ENCODE results near the gene HHAT. TPM values are rescaled to one million over a fixed set of nuclear protein-coding genes. Genes with fewer than 3 reads are reported as not detected.
"Not testable (repeated sequence)": the region's sequence is repeated elsewhere in the genome, so short reads cannot be mapped to it uniquely, and the experiment has no call there.

The HHAT gene
- total RNA-seq, 1 donor, result 2.4 TPM

GRCh38 chr1:210415846-210416448, 87.2 kb downstream of the HHAT start:
- no peaks in the 10 kb centered on the region for H3K9me3 ChIP-seq (ENCODE audit: low read depth, low read length)
- H3K4me3 ChIP-seq (ENCODE audit: low read length), result no peak overlapping the region
- H3K4me1 ChIP-seq (ENCODE audit: insufficient read depth, low read length), result no peaks in the 10 kb centered on the region
- no peaks in the 10 kb centered on the region for H3K27me3 ChIP-seq (ENCODE audit: insufficient read depth, low read length)

- no peak overlapping the region for H3K4me3 ChIP-seq (ENCODE audit: low read length)
- no peaks in the 10 kb centered on the region for H3K9me3 ChIP-seq (ENCODE audit: low read depth, low read length)
- no peaks in the 10 kb centered on the region for H3K27me3 ChIP-seq (ENCODE audit: insufficient read depth, low read length)
- H3K4me1 ChIP-seq (ENCODE audit: insufficient read depth, low read length), result no peaks in the 10 kb centered on the region
These were observed 88.0 kb downstream of the HHAT start for GRCh38 chr1:210416681-210417080.

GRCh38 chr1:210417881-210418280, 89.2 kb downstream of the HHAT start:
- Histone ChIP-seq H3K4me1 (ENCODE audit: insufficient read depth, low read length) (no peaks in the 10 kb centered on the region), H3K4me3 (ENCODE audit: low read length) (no peak overlapping the region), H3K27me3 (ENCODE audit: insufficient read depth, low read length) (no peaks in the 10 kb centered on the region), H3K9me3 (ENCODE audit: low read depth, low read length) (no peaks in the 10 kb centered on the region)

GRCh38 chr1:210418863-210419650, 90.4 kb downstream of the HHAT start:
- H3K27me3 ChIP-seq (ENCODE audit: insufficient read depth, low read length), result no peaks in the 10 kb centered on the region
- H3K4me1 ChIP-seq (ENCODE audit: insufficient read depth, low read length), result no peaks in the 10 kb centered on the region
- H3K9me3 ChIP-seq (ENCODE audit: low read depth, low read length), result no peaks in the 10 kb centered on the region
- H3K4me3 ChIP-seq (ENCODE audit: low read length), result no peak overlapping the region

GRCh38 chr1:210426696-210427095, 98.0 kb downstream of the HHAT start:
- H3K4me3 ChIP-seq (ENCODE audit: low read length); H3K9me3 ChIP-seq (ENCODE audit: low read depth, low read length); H3K27me3 ChIP-seq (ENCODE audit: insufficient read depth, low read length); H3K4me1 ChIP-seq (ENCODE audit: insufficient read depth, low read length): not testable (repeated sequence)

- Histone ChIP-seq H3K9me3 (ENCODE audit: low read depth, low read length) (no peaks in the 10 kb centered on the region), H3K4me1 (ENCODE audit: insufficient read depth, low read length) (no peaks in the 10 kb centered on the region), H3K27me3 (ENCODE audit: insufficient read depth, low read length) (no peaks in the 10 kb centered on the region), H3K4me3 (ENCODE audit: low read length) (no peak overlapping the region)
These were observed 100.0 kb downstream of the HHAT start for GRCh38 chr1:210428696-210429095.

GRCh38 chr1:210434223-210434622, 105.5 kb downstream of the HHAT start:
- Histone ChIP-seq H3K4me1 (ENCODE audit: insufficient read depth, low read length) (no peaks in the 10 kb centered on the region), H3K27me3 (ENCODE audit: insufficient read depth, low read length) (no peaks in the 10 kb centered on the region), H3K4me3 (ENCODE audit: low read length) (no peak overlapping the region), H3K9me3 (ENCODE audit: low read depth, low read length) (no peaks in the 10 kb centered on the region)

- no peak overlapping the region for H3K4me3 ChIP-seq (ENCODE audit: low read length)
- no peaks in the 10 kb centered on the region for H3K9me3 ChIP-seq (ENCODE audit: low read depth, low read length)
- H3K27me3 ChIP-seq (ENCODE audit: insufficient read depth, low read length), result no peaks in the 10 kb centered on the region
- H3K4me1 ChIP-seq (ENCODE audit: insufficient read depth, low read length), result no peaks in the 10 kb centered on the region
These were observed 108.4 kb downstream of the HHAT start for GRCh38 chr1:210437111-210437510.

- Histone ChIP-seq H3K9me3 (ENCODE audit: low read depth, low read length) (no peaks in the 10 kb centered on the region), H3K4me1 (ENCODE audit: insufficient read depth, low read length) (no peaks in the 10 kb centered on the region), H3K27me3 (ENCODE audit: insufficient read depth, low read length) (no peaks in the 10 kb centered on the region), H3K4me3 (ENCODE audit: low read length) (no peak overlapping the region)
These were observed 109.1 kb downstream of the HHAT start for GRCh38 chr1:210437781-210438180.

- H3K4me3 ChIP-seq (ENCODE audit: low read length), result no peak overlapping the region
- H3K4me1 ChIP-seq (ENCODE audit: insufficient read depth, low read length), result no peaks in the 10 kb centered on the region
- no peaks in the 10 kb centered on the region for H3K9me3 ChIP-seq (ENCODE audit: low read depth, low read length)
- H3K27me3 ChIP-seq (ENCODE audit: insufficient read depth, low read length), result no peaks in the 10 kb centered on the region
These were observed 110.5 kb downstream of the HHAT start for GRCh38 chr1:210438928-210439841.

GRCh38 chr1:210440081-210440480, 111.4 kb downstream of the HHAT start:
- no peaks in the 10 kb centered on the region for H3K27me3 ChIP-seq (ENCODE audit: insufficient read depth, low read length)
- no peaks in the 10 kb centered on the region for H3K9me3 ChIP-seq (ENCODE audit: low read depth, low read length)
- H3K4me1 ChIP-seq (ENCODE audit: insufficient read depth, low read length), result no peaks in the 10 kb centered on the region
- no peak overlapping the region for H3K4me3 ChIP-seq (ENCODE audit: low read length)

GRCh38 chr1:210441028-210441427, 112.3 kb downstream of the HHAT start:
- Histone ChIP-seq H3K4me3 (ENCODE audit: low read length) (no peak overlapping the region), H3K27me3 (ENCODE audit: insufficient read depth, low read length) (no peaks in the 10 kb centered on the region), H3K9me3 (ENCODE audit: low read depth, low read length) (no peaks in the 10 kb centered on the region), H3K4me1 (ENCODE audit: insufficient read depth, low read length) (no peaks in the 10 kb centered on the region)

- H3K9me3 ChIP-seq (ENCODE audit: low read depth, low read length), result no peaks in the 10 kb centered on the region
- no peak overlapping the region for H3K4me3 ChIP-seq (ENCODE audit: low read length)
- H3K4me1 ChIP-seq (ENCODE audit: insufficient read depth, low read length), result no peaks in the 10 kb centered on the region
- H3K27me3 ChIP-seq (ENCODE audit: insufficient read depth, low read length), result no peaks in the 10 kb centered on the region
These were observed 116.8 kb downstream of the HHAT start for GRCh38 chr1:210445485-210445884.

GRCh38 chr1:210445931-210446330, 117.2 kb downstream of the HHAT start:
- Histone ChIP-seq H3K27me3 (ENCODE audit: insufficient read depth, low read length) (no peaks in the 10 kb centered on the region), H3K4me3 (ENCODE audit: low read length) (no peak overlapping the region), H3K9me3 (ENCODE audit: low read depth, low read length) (no peaks in the 10 kb centered on the region), H3K4me1 (ENCODE audit: insufficient read depth, low read length) (no peaks in the 10 kb centered on the region)

GRCh38 chr1:210446479-210446878, 117.8 kb downstream of the HHAT start:
- Histone ChIP-seq H3K9me3 (ENCODE audit: low read depth, low read length) (no peaks in the 10 kb centered on the region), H3K4me1 (ENCODE audit: insufficient read depth, low read length) (no peaks in the 10 kb centered on the region), H3K27me3 (ENCODE audit: insufficient read depth, low read length) (no peaks in the 10 kb centered on the region), H3K4me3 (ENCODE audit: low read length) (no peak overlapping the region)

Measured in mononuclear cell (primary cell).